RCC 7860 (cell line): ENCODE measurements around the gene GRM8.

Source experiments
- DNase-seq: peaks from one replicate; pipeline ENCODE4 v3.0.0-alpha.2; 2015; ENCODE audit warnings: low spot score
- FAIRE-seq: peaks from 2 replicates; lab custom pipeline; 2012; peaks lifted over from hg19 to GRCh38; lab: Jason Lieb, UNC

Gene GRM8

GRCh38 chr7:126574276-126575250 is 678.2 kb downstream of the GRM8 start:
- DNase-seq (peak; percentile 99), FAIRE-seq (peak; percentile 98)

DNA sequence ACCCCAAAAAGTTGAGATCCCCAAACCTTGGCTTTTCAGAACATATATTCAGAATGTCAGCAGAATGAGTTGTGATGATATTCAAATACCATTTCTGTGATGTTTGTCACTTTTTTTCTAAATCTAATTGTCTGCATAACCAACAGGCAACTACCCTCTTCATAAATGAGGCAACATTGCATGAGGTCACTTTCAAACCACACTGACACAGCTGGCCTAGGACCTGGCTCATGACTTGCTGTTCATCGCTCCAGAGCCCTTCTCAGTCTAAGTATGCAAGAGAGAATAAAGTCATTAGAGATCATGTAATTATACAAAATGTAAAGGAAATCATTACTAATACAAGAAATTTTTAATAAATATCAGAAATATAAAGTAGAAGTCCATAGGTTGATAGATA is 681.9 kb downstream of the GRM8 start:
- DNase-seq: peak; percentile 55
- FAIRE-seq: peak; percentile 78

- FAIRE-seq: peak; percentile 86
- DNase-seq: peak; percentile 82
Observed at GRCh38 chr7:126569402-126569801, 683.3 kb downstream of the GRM8 start.

DNA sequence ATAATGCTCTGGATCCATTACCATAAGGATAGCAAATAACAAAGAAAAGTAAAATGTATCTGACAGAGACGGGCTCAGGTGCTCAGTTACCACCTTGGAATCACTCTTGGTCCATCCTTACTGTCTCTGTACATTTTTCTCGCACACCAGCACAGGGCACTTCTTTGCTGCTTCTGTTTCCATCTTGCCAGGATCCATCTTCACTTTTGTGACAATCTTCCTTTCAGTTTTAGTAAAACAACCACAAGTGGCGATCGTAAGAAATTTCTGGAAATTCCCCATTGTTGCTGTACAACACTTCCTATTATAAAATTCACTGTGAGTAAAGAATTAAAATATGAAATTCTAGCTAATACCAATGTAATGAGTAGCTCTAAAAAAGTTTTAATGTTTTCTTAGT is 695.5 kb downstream of the GRM8 start:
- DNase-seq (no peak), FAIRE-seq (no peak)

DNA sequence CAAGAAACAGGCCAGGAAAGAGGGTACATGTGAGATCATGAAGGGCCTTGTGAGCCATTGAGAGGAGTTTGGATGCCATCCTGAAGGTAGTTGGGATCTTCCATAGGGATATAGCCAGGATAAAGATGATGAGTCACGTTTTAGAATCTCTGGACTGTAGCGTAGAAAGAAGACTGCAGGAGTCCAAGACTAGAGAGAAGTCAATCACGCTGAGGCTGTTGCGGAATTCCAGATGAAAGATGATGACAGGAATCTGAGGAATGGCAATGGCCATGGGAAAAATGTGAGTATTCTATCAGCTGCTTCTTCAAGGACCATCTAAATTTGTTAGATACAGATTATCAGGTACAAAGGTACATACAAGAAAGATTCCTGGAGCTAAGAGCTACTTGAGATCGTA is 711.3 kb downstream of the GRM8 start:
- DNase-seq (peak; percentile 46), FAIRE-seq (no peak)

DNA sequence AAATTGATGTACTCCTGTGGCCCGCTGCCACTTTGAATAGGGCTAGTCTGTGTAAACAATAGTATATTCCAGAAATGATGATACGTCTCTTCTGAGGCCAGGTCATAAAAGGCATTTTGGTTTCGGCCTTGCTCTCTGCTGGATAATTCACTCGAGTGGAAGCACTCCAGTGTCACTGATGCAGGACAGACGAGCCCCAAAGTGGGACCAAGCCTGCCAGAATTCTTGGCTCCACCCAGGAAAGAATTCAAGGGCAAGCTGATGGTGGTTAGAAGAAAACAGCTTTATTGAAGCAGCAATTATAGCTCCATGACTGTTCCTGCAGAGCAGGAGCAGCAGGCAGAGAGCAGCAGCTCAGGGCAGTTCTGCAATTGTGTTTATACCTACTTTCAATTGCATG is 717.6 kb downstream of the GRM8 start:
- DNase-seq (no peak), FAIRE-seq (no peak)

- DNase-seq (no peak), FAIRE-seq (no peak)
Observed at GRCh38 chr7:126533715-126534114, 719.0 kb downstream of the GRM8 start.

GRCh38 chr7:126529833-126530232 is 722.9 kb downstream of the GRM8 start:
- DNase-seq (peak; percentile 44), FAIRE-seq (peak; percentile 67)

GRCh38 chr7:126529254-126529653 is 723.5 kb downstream of the GRM8 start:
- DNase-seq (no peak), FAIRE-seq (peak; percentile 15)

DNA sequence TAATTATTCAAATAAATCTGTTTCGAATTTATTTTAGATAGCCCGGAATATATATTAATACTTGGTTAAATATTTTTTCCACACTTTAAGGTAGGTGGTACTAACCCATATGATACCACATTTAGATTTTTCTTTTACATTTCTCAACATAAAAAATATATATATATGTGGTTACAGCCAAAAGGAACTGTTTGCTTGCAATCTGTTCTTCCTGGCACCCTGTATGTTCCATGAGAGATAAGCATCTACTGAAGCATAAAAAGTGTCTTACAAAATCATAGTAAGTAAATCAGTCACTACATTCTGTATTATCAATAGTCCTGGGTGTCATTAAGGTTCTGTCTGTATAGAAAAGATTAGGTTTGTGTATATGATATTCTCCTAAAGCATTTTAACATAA is 726.8 kb downstream of the GRM8 start:
- FAIRE-seq (no peak), DNase-seq (no peak)

GRCh38 chr7:126524967-126525366 is 727.8 kb downstream of the GRM8 start:
- no peak for DNase-seq
- FAIRE-seq: no peak

GRCh38 chr7:126511046-126511445 is 741.7 kb downstream of the GRM8 start:
- DNase-seq (no peak), FAIRE-seq (no peak)

GRCh38 chr7:126501617-126502016 is 751.1 kb downstream of the GRM8 start:
- DNase-seq (no peak), FAIRE-seq (no peak)

GRCh38 chr7:126499481-126499880 is 753.3 kb downstream of the GRM8 start:
- DNase-seq: no peak
- FAIRE-seq: no peak

DNA sequence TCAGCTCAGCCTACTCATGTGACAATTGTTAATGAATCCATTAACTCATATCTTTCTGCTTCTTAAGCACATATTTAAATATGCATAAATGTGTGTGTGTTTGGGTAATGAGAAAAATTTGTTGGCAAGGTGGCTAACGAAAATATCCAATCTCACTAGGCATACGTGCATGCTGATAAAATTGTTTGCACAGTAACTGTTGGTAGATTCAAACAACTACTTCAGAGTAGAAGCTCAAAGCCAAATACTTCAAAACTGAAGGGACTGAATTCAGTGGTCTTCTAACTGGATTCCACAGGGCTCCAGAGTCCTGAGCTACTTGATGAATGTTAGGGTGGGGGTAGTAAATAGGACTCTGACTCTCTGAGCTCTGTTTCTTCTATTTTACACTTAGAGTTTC is 757.0 kb downstream of the GRM8 start:
- no peak for DNase-seq
- FAIRE-seq: no peak

DNA sequence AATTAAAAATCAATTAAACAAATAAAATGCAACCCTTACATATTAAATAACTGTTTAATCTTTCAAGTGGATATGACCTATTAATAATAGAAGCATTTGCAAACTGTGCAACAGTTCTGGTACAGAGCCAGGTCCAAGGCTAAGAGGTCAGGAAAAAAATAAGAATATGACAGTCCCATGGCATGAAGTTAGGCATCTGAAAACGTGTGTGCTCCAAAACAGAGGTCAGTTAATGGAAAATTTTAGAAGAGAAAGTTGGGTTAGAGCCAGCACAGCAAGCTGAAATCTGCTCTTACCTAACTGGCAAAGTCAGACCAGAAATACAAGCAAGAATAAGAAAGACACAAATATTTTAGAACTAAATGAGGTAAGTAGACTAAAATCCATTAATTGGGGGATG is 757.7 kb downstream of the GRM8 start:
- no peak for DNase-seq
- FAIRE-seq: peak; percentile 40

GRCh38 chr7:126493801-126494200 is 758.9 kb downstream of the GRM8 start:
- DNase-seq (no peak), FAIRE-seq (no peak)

GRCh38 chr7:126489874-126490273 is 762.9 kb downstream of the GRM8 start:
- FAIRE-seq (no peak), DNase-seq (no peak)

GRCh38 chr7:126487728-126488442 is 764.9 kb downstream of the GRM8 start:
- no peak for DNase-seq
- FAIRE-seq: no peak

DNA sequence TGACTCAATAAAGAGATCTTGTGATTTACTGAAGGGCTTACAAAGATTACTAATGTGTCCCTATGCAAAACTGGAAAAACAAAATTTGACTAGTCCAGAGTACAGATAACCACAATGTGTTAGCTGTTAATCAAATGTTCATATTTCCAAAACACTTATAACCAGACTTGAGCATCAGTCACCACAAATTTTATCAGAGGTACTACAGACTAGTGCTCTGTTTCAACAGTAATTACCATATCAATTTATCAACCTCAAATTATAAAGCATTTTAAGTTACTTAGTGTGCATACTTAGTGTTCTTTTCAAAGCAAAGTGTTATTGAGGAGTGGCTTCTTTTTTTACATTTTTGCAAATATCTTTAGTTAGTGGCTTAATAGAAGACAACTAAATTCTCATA is 765.9 kb downstream of the GRM8 start:
- FAIRE-seq: no peak

GRCh38 chr7:126485791-126486190 is 767.0 kb downstream of the GRM8 start:
- DNase-seq (no peak), FAIRE-seq (no peak)

More for the DNA sequence above, 765.9 kb downstream of the GRM8 start:
- no peak for DNase-seq

GRCh38 chr7:126483972-126484371 is 768.8 kb downstream of the GRM8 start:
- FAIRE-seq (no peak), DNase-seq (no peak)
